ENCODE results near the gene SIAH1.
"Not testable (repeated sequence)": the region's sequence is repeated elsewhere in the genome, so short reads cannot be mapped to it uniquely, and the experiment has no call there.

Gene SIAH1

DNA sequence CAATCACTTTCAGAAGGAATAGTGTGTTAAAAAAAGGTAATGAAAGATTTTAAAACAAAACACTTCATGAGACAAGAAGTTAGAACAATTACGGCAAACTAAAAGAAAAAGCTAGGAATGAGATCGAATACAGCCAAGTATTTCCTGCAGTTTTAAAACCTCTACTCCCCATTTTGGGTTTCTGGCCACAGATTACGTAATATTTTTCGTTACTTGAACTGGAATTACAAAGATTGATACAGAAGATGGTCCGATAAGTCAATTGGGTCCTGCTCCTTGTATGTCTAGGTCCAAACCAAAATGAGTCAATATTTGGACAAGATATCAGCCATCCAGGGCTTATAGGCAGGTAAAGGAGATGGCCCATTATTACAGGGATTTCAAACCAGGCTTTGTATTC is 52.2 kb downstream of the SIAH1 start:
- no peak for DNase-seq (ENCODE audit: low read depth, low spot score)

DNA sequence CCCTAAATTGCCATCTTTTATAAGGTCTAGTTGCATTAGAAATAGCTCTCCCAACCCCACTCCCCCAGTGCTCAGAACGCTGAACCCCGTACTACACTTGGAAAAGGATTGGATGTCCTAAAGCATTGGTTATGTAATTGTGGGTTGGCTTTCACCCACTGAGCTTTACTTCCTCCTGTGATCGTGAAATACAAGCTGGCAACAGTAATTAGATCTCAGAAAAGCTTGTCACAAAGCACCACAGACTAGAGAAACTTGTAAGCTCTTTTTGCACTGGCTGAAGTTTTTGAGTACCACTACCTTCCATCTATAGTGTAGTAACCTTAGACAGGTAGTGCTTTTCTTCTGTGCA is 54.4 kb downstream of the SIAH1 start:
- no peak for DNase-seq (ENCODE audit: low read depth, low spot score)

DNA sequence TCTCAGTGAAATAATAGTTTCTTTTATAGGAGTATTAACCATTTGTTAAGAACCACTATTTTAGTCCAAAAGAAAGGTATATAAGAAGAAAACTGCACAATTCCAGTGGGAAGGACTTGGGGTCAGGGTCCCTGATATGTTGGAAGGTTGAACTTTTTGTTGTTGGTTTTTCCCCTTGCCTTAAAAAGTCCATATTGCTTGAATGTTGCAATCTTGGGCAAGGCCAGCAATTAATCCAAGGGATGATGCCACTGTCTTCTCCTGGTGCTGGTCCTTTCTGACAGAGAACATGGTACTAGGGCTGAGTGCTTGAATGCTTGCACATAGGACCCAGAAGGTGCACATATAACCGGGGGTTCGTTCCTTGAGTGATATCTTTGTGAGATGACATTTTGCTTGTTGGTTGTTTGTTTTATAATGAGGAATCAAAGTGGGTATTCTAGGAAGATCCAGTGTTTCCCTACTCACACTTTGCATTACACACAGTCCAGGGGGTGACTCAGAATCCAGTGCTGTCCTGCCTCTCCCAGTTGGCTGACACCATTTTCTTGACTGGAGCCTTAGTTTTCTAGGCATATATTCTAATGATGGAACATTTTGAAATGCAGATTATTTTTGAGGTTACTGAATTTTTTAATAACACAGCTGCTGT is 54.9 kb downstream of the SIAH1 start:
- DNase-seq (ENCODE audit: low read depth, low spot score) = no peak

DNA sequence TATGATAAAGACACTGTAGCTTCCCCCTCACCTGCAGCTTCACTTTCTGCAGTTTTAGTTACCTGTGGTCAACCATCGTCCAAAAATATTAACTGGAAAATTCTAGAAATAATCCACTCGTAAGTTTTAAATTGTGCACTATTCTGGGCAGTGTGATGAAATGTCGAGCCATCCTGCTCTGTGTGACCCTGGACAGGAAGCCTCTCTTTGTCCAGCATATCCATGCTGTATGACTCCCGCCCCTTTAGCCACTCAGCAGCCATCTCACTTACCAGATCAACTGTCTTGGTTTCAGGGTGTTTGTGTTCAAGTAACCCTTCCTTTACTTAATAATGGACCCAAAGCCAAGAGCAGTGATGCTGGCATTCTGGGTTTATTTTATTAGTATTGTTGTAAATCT is 56.1 kb downstream of the SIAH1 start:
- no peak for DNase-seq (ENCODE audit: low read depth, low spot score)

DNA sequence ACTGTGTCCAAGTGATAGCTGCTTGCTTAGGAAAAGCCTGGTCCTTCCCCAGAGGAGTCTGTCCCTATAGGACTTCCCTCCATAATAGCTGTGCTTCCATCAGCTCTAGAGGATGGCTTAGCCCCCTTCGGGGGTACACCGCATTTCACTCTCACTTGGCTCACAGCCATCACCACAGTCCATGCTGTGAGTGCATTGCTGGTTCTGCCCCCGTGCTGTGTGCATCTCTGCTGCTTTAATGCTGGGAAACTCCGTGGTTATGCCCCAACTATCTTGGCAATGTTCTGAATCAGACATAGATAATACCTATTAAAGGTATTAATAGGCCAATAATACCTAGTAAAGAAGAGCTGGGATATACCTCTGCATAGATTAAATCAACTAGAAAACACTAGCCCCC is 58.3 kb downstream of the SIAH1 start:
- DNase-seq (ENCODE audit: low read depth, low spot score) = no peak

DNA sequence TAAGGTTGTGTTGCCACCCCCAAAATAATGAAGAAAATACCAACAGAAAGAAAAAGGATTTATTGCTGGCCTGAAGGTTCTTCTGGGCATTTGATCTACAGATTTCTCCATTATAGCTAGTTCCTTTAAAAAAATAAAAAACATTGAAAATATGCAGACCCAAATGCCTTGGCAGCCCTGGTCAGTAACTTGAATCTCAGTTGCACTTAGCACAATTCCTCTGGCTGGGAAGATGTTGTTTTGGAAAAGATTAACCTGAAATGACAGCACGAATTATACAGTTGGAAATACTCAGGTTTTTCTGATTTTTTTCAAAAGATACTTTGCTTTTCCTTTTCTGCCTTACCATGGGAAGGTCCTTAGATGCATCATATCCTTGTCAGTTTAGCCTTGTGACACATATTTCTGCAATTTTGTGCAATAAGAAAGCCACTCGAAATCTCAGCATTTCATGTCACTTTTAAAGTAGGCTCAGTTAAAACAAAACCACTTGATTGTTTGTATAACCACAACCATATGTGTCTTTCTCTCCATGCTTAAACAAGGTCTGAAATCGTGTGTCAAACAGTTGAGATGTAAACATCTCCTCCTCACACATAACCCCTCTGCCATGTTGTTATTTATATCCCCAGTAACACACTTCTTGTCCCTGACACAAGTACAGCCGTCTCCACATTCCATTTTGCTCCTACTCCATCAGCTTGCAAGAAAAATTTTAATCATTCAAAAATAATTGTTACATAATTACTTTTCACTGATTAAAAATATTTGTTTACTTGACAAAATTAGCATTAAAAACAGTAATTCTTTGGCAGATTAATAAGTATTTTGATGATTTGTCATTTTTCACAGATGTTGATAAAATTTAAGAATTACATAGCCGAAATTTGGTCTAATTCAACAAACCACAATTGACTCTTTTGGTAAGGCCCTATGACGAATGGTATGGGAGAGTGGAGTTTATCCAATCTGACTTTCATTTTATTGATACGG is 61.1 kb downstream of the SIAH1 start:
- no peak for DNase-seq (ENCODE audit: low read depth, low spot score)

DNA sequence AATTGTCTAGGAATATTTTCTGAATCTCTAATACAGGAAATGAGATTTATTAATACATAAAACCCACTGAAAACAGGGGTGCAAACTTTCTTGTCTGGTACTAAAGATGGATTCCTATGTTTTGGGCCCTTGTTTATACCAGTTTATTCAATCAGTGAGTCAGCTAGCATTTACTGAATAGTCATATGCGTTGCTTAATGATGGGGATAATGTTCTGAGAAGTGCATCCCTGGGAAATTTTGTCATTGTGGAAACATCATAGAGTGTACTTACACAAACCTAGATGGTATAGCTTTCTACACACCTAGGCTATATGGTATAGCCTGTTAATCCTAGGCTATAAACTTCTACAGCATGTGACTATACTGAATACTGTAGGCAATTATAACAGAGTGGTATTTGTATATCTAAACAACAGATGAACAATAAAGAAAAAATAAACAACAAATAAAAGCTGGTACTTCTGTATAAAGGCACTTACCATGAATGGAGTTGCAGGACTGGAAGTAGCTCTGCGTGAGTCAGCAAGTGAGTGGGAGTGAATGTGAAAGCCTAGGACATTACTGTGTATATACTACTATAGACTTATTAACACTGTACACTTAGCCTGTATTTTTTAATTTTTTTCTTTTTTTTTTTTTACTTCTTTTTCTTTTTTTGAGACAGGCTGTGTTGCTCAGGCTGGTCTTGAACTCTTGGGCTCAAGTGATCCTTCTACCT is 63.7 kb downstream of the SIAH1 start:
- no peak for DNase-seq (ENCODE audit: low read depth, low spot score)

DNA sequence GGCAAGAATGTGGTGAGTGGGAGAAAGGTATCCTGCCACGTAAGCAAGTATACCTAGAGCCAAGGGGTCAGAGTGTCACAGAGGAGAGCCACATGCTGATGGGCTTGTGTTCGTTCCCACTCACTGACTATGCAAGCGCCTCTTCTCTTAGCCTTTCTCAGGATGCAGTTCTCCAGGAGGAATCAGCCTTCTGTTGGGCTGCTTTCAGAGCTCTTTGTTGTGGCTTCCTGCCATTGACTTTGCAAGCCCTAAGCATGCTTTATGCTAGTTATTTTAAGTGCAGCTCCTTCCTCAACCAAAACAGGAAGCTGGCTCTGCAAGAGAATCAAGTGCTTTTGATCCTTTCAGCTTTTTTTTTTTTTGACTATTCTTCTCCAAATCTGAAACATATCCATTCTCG is 66.6 kb downstream of the SIAH1 start:
- DNase-seq (ENCODE audit: low read depth, low spot score) = peak; percentile 17

DNA sequence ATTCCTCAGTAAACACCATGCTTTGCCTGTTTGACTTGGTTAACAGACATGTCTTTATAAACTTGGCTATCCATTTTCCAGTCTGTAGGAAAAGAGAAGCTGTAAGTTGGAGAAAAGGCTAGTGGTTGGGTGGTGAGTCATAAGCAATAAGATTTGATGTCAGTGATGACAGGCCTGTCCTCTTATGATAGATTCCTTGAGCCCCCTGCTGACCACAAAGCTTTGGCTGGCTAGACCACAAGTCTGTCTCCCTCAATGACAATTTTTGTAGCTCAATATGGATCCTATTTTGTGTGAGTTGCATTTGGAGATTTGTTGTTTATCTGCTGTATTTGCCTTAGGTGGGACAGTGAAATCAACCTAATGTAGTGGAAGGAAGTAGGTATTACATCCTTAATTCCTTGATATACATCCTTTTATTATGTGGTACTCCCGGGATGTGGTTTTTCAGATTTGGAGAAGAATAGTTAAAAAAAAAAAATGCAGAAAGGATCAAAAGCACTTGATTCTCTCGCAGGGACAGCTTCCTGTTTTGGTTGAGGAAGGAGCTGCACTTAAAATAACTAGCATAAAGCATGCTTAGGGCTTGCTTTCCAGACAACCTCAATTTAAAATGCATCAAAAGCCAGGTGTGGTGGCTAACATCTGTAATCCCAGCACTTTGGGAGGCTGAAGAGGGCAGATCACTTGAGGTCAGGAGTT is 67.4 kb downstream of the SIAH1 start:
- DNase-seq (ENCODE audit: low read depth, low spot score) = no peak

DNA sequence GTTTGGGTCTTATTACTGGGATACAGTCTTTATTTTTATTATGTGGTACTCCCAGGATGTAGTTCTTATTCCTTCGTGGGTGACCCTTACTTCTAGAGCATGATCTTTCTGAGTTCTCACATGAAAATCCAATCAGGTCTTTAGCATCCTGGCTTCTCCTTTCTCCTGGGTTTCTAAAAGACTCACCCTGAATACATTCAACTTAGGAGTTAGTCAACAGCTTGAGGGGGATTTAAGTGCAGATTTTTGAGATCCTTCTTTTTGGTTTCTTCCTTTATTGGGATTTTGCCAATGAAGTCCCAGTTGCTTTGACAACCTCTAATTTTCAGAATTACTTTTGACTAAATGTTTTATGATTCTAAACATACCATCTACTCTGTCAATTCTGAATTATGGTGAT is 68.2 kb downstream of the SIAH1 start:
- no peak for DNase-seq (ENCODE audit: low read depth, low spot score)

DNA sequence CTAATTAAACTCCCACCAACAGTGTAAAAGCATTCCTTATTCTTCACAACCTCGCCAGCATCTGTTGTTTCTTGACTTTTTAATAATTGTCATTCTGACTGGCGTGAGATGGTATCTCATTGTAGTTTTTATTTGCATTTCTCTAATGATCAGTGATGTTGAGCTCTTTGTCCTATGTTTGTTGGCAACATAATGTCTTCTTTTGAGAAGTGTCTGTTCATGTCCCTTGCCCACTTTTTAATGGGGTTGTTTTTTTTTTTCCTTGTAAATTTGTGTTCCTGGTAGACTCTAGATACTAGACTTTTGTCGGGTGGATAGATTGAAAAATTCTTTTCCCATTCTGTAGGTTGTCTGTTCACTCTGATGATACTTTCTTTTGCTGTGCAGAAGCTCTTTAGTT is 71.3 kb downstream of the SIAH1 start:
- DNase-seq (ENCODE audit: low read depth, low spot score) = not testable (repeated sequence)

DNA sequence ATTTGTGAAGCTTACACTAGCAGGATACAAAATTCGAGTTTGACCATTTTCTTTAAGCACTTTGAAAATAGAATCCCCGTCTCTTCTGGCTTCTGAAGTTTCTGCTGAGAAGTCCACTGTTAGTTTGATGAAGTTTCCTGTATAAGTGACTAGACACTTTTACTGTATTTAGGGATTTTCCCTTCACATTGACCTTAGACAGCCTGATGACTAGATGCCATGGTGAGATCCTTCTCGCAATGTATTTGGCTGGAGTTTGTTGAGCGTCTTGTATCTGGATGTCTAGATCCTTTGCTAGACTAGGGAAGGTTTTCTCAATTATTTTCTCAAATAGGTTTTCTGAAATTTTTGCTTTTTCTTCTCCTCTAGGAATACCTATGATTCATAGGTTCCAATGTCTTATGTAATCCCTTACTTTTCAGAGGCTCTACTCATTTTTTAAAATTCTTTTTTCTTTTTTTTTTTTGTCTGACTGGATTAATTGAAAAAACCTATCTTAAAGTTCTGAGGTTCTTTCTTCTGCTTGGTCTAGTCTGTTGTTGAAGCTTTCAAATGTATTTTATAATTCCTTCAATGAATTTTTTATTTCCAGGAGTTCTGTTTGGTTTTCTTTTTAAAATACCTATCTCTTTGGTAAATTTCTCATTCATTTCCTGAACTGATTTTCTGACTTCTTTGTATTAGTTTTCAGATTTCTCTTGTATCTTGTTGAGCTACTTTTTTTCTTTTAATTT is 74.1 kb downstream of the SIAH1 start:
- no peak for DNase-seq (ENCODE audit: low read depth, low spot score)
